SU-DHL-6 (cell line): Measurements from ENCODE around the gene CCSAP.

Experiments used
- H2AFZ ChIP-seq: fragments of 200-600 bp; sonication (generic); 2 replicates; pipeline ENCODE4 v1.6.1; 2014; ENCODE audit warnings: low read depth, mild to moderate bottlenecking, moderate library complexity, mixed read lengths, antibody characterized with exemption, low read length; ENCODE audit not compliant: severe bottlenecking
- H3F3A ChIP-seq: fragments of 200-600 bp; shearing (Covaris generic); 2 replicates; pipeline ENCODE4 v1.6.0; 2016; ENCODE audit warnings: antibody characterized with exemption, mild to moderate bottlenecking; ENCODE audit not compliant: insufficient read depth
- H3K27ac ChIP-seq: fragments of 200-600 bp; sonication (generic); 2 replicates; pipeline ENCODE4 v1.5.1; 2016; ENCODE audit warnings: low read depth, mild to moderate bottlenecking, low read length, moderate library complexity, mixed read lengths
- H3K27me3 ChIP-seq: fragments of 200-600 bp; sonication (generic), shearing (Covaris generic); 2 replicates; pipeline ENCODE4 v1.6.0; 2014; ENCODE audit warnings: mild to moderate bottlenecking, low read length
- H3K36me3 ChIP-seq: fragments of 200-600 bp; sonication (generic); 2 replicates; pipeline ENCODE4 v1.6.1; 2014; ENCODE audit warnings: mild to moderate bottlenecking, low read length, mixed read lengths
- H3K4me2 ChIP-seq: fragments of 300-600, 200-600 bp; shearing (Covaris generic), sonication (generic); 2 replicates; pipeline ENCODE4 v1.6.0; 2014; ENCODE audit warnings: low read length, low read depth, mild to moderate bottlenecking; ENCODE audit not compliant: poor library complexity, severe bottlenecking
- H3K4me3 ChIP-seq: fragments of 200-600 bp; sonication (generic); 2 replicates; pipeline ENCODE4 v1.5.1; 2014; ENCODE audit warnings: antibody characterized with exemption, low read length, mild to moderate bottlenecking, mixed read lengths; ENCODE audit not compliant: insufficient read depth, poor library complexity, severe bottlenecking
- H3K79me2 ChIP-seq: fragments of 200-600 bp; sonication (generic); 2 replicates; pipeline ENCODE4 v1.6.1; 2014; ENCODE audit warnings: mild to moderate bottlenecking, low read length, moderate library complexity; ENCODE audit not compliant: insufficient read depth
- H3K9ac ChIP-seq: fragments of 200-600 bp; sonication (generic); 2 replicates; pipeline ENCODE4 v1.7.0; 2014; ENCODE audit warnings: mild to moderate bottlenecking, low read length
- H3K9me2 ChIP-seq: fragments of 200-600 bp; sonication (generic); replicated peaks from 2 replicates; pipeline ENCODE4 v1.6.1; 2014; ENCODE audit warnings: low read length; ENCODE audit not compliant: insufficient read depth
- H3K9me3 ChIP-seq: fragments of 200-600 bp; sonication (generic); 2 replicates; pipeline ENCODE4 v1.6.1; 2014; ENCODE audit warnings: low read length, mixed read lengths; ENCODE audit not compliant: insufficient read depth
- H4K20me1 ChIP-seq: fragments of 200-600 bp; sonication (generic); 2 replicates; pipeline ENCODE4 v1.6.1; 2014; ENCODE audit warnings: low read depth, mild to moderate bottlenecking, antibody characterized with exemption, low read length, moderate library complexity, mixed read lengths
- EZH2phosphoT487 ChIP-seq: fragments of 200-600 bp; sonication (generic), shearing (Covaris generic); conservative IDR thresholded peaks from 2 replicates; pipeline ENCODE4 v1.6.1; 2018; ENCODE audit warnings: mild to moderate bottlenecking, antibody characterized with exemption, low read length, moderate library complexity, mixed read lengths
- TF ChIP-seq, protein P1 (sequence below): fragments of 200-600 bp; sonication (generic); IDR thresholded peaks from one replicate; pipeline ENCODE4 v1.5.1; 2017; ENCODE audit warnings: antibody characterized with exemption, mild to moderate bottlenecking, low read length, moderate library complexity; ENCODE audit not compliant: insufficient read depth, poor library complexity, severe bottlenecking

The CCSAP gene

DNA sequence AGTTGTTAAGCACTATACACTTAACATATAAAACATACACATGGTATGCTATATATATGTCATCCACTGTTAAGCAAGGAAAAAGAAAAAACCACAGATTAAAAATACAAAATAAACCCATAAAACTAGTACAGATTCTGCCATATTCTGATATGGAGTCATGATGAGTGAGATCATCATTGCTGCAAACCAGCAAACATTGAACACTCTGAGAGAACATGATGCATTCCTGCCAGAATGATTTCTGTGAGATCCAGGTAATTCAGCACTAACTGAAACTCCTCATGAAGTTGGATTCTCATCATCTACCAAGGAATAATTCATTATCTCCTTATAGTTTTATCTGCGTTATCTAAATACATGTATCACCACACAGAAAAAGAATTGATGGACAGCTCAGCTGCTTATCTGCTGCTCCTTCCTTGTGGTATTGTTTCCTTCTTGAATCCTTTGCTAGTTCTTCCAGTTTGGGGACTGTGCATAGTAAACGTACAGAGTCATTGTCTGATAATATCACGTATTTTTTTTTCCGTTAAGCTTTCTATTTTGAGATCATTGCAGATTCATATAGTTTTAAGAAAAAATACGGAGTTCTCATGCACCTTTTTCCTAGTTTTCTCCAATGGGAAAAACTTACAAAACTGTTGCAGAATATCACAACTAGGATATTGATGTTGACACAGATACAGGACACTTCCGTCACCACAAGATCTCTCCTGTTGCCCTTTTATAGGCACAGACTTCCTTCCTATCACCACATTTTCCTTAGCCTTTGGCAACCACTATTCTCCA lies 62.6 kb downstream of the CCSAP start:
- H2AFZ ChIP-seq, result no peak overlapping the region
- H3K9me2 ChIP-seq, result no peaks in the 10 kb centered on the region
- H3K36me3 ChIP-seq, result no peaks in the 10 kb centered on the region
- H3K9ac ChIP-seq, result no peak overlapping the region
- TF ChIP-seq, protein P1, sequence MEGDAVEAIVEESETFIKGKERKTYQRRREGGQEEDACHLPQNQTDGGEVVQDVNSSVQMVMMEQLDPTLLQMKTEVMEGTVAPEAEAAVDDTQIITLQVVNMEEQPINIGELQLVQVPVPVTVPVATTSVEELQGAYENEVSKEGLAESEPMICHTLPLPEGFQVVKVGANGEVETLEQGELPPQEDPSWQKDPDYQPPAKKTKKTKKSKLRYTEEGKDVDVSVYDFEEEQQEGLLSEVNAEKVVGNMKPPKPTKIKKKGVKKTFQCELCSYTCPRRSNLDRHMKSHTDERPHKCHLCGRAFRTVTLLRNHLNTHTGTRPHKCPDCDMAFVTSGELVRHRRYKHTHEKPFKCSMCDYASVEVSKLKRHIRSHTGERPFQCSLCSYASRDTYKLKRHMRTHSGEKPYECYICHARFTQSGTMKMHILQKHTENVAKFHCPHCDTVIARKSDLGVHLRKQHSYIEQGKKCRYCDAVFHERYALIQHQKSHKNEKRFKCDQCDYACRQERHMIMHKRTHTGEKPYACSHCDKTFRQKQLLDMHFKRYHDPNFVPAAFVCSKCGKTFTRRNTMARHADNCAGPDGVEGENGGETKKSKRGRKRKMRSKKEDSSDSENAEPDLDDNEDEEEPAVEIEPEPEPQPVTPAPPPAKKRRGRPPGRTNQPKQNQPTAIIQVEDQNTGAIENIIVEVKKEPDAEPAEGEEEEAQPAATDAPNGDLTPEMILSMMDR, result no peak
- TF ChIP-seq EZH2phosphoT487, result no peak
- no peaks in the 10 kb centered on the region for H3F3A ChIP-seq
- no peak overlapping the region for H3K4me3 ChIP-seq
- H3K27ac ChIP-seq, result no peak overlapping the region
- H3K9me3 ChIP-seq, result no peaks in the 10 kb centered on the region
- H3K27me3 ChIP-seq, result no peaks in the 10 kb centered on the region
- H3K79me2 ChIP-seq, result peaks cover 48% of the 10 kb centered on the region; the same call in 1 of the 2 replicates
- peaks cover 7% of the 10 kb centered on the region; the same call in 1 of the 2 replicates for H4K20me1 ChIP-seq
- H3K4me2 ChIP-seq, result no peak overlapping the region

DNA sequence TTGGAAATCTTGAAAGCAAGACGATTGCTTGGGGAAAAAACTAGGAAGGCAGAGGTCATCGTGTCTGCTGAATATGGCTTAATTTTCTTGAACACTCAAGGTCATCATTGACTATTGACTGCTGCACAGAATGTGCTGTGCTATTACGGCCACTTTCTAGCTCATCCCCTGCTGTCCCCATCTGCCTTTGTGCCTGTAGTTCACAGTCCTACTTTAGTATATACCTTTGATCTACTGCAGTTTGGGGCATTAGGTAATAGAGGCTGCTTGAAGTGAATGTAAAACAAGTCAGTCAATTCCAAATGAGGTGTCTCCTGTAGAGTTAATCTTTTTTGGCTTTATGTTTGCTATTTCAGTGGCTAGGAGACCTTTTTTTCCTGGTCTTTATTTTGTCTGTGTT lies 63.6 kb downstream of the CCSAP start:
- TF ChIP-seq EZH2phosphoT487, result no peak
- TF ChIP-seq, protein P1, result no peak
- H4K20me1 ChIP-seq, result peaks cover 7% of the 10 kb centered on the region; the same call in 1 of the 2 replicates

DNA sequence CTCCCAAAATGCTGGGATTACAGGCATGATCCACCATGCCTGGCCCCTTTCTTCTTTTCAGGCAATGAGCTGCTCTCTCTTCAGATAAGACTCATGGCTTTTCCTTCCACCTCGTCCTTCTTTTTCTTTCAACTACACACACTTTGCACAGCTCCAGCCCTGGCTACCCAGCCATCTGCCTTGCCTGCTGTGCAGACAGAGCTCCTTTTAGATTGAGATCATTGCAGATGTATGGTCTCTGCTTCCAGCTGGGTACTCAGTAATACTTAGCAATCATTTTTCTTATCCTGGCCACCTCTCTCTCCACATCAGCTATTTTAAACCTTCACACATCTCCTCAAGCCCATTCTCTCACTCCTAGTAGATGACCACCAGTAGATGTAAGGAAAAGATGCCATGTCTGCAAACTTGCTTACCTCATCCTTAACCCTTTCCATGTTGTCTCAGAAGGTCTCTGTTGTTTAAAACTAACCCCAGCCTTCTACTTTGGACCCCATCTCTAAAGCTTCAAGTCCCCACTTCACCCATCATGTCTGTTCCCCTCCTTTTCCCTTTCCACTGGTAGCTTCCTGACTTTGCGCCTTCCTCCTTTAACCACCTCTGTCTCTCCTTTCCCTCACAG lies 64.6 kb downstream of the CCSAP start:
- Histone ChIP-seq H3K9ac (no peak overlapping the region), H3K4me2 (no peak overlapping the region), H4K20me1 (peaks cover 7% of the 10 kb centered on the region; the same call in 1 of the 2 replicates), H3K36me3 (no peaks in the 10 kb centered on the region), H3K9me2 (no peaks in the 10 kb centered on the region), H3K27me3 (no peaks in the 10 kb centered on the region), H3K4me3 (no peak overlapping the region), H3K9me3 (no peaks in the 10 kb centered on the region), H3F3A (no peaks in the 10 kb centered on the region), H3K27ac (no peak overlapping the region), H2AFZ (no peak overlapping the region), H3K79me2 (peaks cover 61% of the 10 kb centered on the region)
- TF ChIP-seq EZH2phosphoT487, result no peak
- TF ChIP-seq, protein P1, result no peak

More for the DNA sequence above, 63.6 kb downstream of the CCSAP start:
- H3K9me3 ChIP-seq, result no peaks in the 10 kb centered on the region
- no peak overlapping the region for H3K4me3 ChIP-seq
- no peaks in the 10 kb centered on the region for H3K9me2 ChIP-seq
- no peaks in the 10 kb centered on the region for H3F3A ChIP-seq
- no peaks in the 10 kb centered on the region for H3K27me3 ChIP-seq
- peaks cover 51% of the 10 kb centered on the region; the same call in 1 of the 2 replicates for H3K79me2 ChIP-seq
- H3K9ac ChIP-seq, result no peak overlapping the region
- no peak overlapping the region for H3K4me2 ChIP-seq
- no peak overlapping the region for H3K27ac ChIP-seq
- H3K36me3 ChIP-seq, result no peaks in the 10 kb centered on the region
- H2AFZ ChIP-seq, result no peak overlapping the region
